Stomach (tissue), 9 donors: ENCODE data around the gene GHRL. TPM values are rescaled to one million over a fixed set of nuclear protein-coding genes. Genes with fewer than 3 reads are reported as not detected.

Source experiments
- DNase-seq, 2 donors: peaks; one replicate each; pipeline versions ENCODE4 v3.0.0 to v3.0.0-alpha.2; 2013 to 2019
- H3K27ac ChIP-seq, 5 donors: fragments of 200-600 bp in 4 of 5; sonication (generic) in 4 of 5; one replicate each; pipeline ENCODE4 v1.5.1; 2013 to 2019; ENCODE audit warnings: mild to moderate bottlenecking in 1 of 5, moderate library complexity in 1 of 5
- H3K27me3 ChIP-seq, 3 donors: fragments of 200-600 bp; sonication (generic); one replicate each; pipeline ENCODE4 v1.5.1; 2017 to 2019; ENCODE audit warnings: mixed run types in 1 of 3
- H3K36me3 ChIP-seq, 4 donors: fragments of 200-600 bp; sonication (generic); 1 replicate in 3 of 4; 2 replicates in 1 of 4; pipeline ENCODE4 v1.5.1; 2016 to 2019
- H3K4me1 ChIP-seq, 4 donors: fragments of 200-600 bp; sonication (generic); one replicate each; pipeline ENCODE4 v1.5.1; 2016 to 2019
- H3K4me3 ChIP-seq, 4 donors: fragments of 200-600 bp; sonication (generic) in 3 of 4; one replicate each; pipeline ENCODE4 v1.5.1; 2016 to 2019; ENCODE audit warnings: mild to moderate bottlenecking in 1 of 4
- H3K9me3 ChIP-seq, 4 donors: fragments of 200-600 bp; sonication (generic); one replicate each; pipeline ENCODE4 v1.5.1; 2016 to 2019
- EP300 ChIP-seq: sonication (generic); formaldehyde crosslinking; IDR thresholded peaks from one replicate; pipeline ENCODE4 v1.6.1; 2017; ENCODE audit warnings: antibody characterized with exemption
- POLR2A ChIP-seq, 4 donors: fragments of 450-650 bp; IDR thresholded peaks; one replicate each; pipeline ENCODE4 v1.6.1; 2016; ENCODE audit warnings: antibody characterized with exemption in 4 of 4, control low read depth in 2 of 4, mild to moderate bottlenecking in 1 of 4, moderate library complexity in 1 of 4
- POLR2AphosphoS5 ChIP-seq, 3 donors: sonication (generic); formaldehyde crosslinking; IDR thresholded peaks; one replicate each; pipeline ENCODE4 v1.6.1; 2016; ENCODE audit warnings: antibody characterized with exemption in 3 of 3
- WGBS, 5 donors: extraction: QIAGEN DNeasy Blood & Tissue Kit in 3 of 5; methylation state at CpG; one replicate each; pipeline versions ENCODE4 v1.1.5 to v1.1.7; 2013 to 2018; 5-methylcytosine and 5-hydroxymethylcytosine counted together
- intact Hi-C: fragments of 100-400 bp; cut with DNase I; formaldehyde crosslinking; loops from one replicate; pipeline ENCODE4 v1.15.1; 2023; ENCODE audit warnings: low total_unique reads
- polyA plus RNA-seq, 3 donors: library from polyadenylated mRNA; stranded (reverse); fragments of 200-250 nt; gene quantifications; one replicate each; pipeline ENCODE4 v1.2.3, GENCODE V29; 2013
- total RNA-seq, 5 donors: library from RNA; depleted of rRNA; stranded (reverse); fragments of >200 nt; gene quantifications; one replicate each; pipeline versions ENCODE4 v1.1.0 to v1.2.3, GENCODE V29; 2014 to 2016
- TF ChIP-seq, protein P1 (sequence below), 7 experiments: fragments of 450-650 bp in 4 of 7; fragments of 200-600 bp in 3 of 7; sonication (generic) in 3 of 7; IDR thresholded peaks; one replicate each; pipeline ENCODE4 v1.5.1; 2016 to 2019; ENCODE audit warnings: antibody characterized with exemption in 7 of 7, control low read depth in 2 of 7, mild to moderate bottlenecking in 1 of 7
- donor health status: healthy with polysubstance abuse.
- donor health status: Bipolar disorder and iron deficiency.
- donor health status: healthy.

The GHRL gene
- total and polyA plus RNA-seq, 8 donors: 1.7 to 804 (median 253) TPM

DNA sequence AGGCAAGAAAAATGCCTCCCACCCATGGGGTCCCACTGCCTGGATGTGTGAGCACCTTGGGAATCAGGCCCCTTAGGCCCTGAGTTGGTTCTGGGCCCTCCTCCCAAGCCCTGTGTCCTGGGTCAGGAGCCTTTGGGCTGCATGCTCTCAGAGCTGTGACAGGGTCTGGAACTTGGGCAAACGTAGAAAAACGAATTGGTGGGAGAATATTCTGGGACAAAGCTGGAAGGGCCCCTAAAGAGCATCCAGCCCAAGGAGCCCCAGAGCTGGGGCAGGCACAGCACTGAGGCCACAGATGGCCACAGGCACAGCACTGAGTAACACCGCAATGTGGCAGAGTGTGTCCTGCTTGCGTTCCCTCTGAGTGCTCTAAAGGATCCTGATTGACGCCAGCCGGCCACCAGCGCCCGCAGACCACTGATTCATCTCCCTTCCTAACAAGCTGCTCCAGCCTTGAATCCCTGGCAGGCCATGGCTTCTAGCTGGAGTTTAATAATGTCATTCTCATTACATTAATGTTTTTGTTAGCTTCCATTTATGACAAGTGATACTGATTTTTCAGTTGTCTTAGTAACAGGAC lies 46.7 kb upstream of the GHRL start:
- TF ChIP-seq POLR2AphosphoS5 (IDR thresholded peaks at IDR 0.05): no peak
- TF ChIP-seq, protein P1, sequence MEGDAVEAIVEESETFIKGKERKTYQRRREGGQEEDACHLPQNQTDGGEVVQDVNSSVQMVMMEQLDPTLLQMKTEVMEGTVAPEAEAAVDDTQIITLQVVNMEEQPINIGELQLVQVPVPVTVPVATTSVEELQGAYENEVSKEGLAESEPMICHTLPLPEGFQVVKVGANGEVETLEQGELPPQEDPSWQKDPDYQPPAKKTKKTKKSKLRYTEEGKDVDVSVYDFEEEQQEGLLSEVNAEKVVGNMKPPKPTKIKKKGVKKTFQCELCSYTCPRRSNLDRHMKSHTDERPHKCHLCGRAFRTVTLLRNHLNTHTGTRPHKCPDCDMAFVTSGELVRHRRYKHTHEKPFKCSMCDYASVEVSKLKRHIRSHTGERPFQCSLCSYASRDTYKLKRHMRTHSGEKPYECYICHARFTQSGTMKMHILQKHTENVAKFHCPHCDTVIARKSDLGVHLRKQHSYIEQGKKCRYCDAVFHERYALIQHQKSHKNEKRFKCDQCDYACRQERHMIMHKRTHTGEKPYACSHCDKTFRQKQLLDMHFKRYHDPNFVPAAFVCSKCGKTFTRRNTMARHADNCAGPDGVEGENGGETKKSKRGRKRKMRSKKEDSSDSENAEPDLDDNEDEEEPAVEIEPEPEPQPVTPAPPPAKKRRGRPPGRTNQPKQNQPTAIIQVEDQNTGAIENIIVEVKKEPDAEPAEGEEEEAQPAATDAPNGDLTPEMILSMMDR (IDR thresholded peaks at IDR 0.05): no peak
- TF ChIP-seq POLR2A (IDR thresholded peaks at IDR 0.05): no peak
- TF ChIP-seq EP300: no peak
- no peak for DNase-seq
- Histone ChIP-seq H3K36me3 (no peaks in the 10 kb centered on the region), H3K9me3 (no peaks in the 10 kb centered on the region), H3K27ac (no peak overlapping the region), H3K4me3 (no peak overlapping the region), H3K4me1 (no peaks in the 10 kb centered on the region), H3K27me3 (peaks cover 0 to 30% (median 0%) of the 10 kb centered on the region in 3 donors)
- intact Hi-C loops: no loop called here
- 75 to 86% (median 83%) methylated on average over 8 of the region's 8 CpGs for WGBS, 5 donors

DNA sequence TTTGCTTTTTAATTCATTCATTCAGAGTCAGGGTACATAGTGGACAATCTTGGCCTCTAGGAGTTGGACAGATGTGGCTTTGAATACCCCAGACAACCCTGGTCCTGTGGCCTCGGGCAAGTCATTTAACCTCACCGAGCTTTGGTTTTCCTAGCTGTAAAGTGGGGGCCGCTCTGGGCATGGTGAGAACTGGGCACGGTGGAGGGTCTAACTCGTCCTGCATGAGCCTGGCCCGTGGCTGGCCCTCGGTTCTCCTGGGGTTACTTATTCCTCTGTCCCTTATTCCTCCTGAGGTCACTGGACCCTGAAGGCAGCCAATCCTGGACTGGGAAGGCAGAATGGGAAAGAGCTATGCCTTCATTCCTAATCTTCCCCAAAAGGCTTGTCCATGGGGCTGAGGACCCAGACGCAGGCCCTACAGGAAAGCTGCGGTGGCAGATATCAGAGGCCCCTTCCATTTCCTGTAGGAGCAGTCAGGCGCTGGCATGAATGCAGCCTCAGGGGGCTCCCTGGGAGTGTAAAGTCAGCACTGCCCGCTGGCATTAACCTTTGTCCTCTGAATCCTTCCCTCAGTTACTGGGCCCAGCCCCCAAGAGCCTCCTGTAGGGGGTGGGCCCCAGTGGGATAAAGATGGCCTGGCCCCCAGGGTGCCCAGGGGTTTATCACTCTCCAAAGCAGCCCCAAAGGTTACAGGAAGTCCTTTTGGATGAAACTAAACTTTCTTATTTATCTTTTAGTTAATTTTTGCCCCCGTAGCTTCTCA lies 46.0 kb upstream of the GHRL start:
- Histone ChIP-seq H3K27me3 (peaks cover 0 to 28% (median 0%) of the 10 kb centered on the region in 3 donors), H3K36me3 (no peaks in the 10 kb centered on the region), H3K4me1 (no peaks in the 10 kb centered on the region), H3K9me3 (no peaks in the 10 kb centered on the region), H3K27ac (no peak overlapping the region), H3K4me3 (no peak overlapping the region)
- intact Hi-C loops: no loop called here
- WGBS, 5 donors: 62 to 72% (median 68%) methylated on average over 11 to 12 of the region's 12 CpGs
- DNase-seq: no peak
- no peak for TF ChIP-seq EP300
- no peak for TF ChIP-seq POLR2AphosphoS5 (IDR thresholded peaks at IDR 0.05)
- TF ChIP-seq, protein P1 (IDR thresholded peaks at IDR 0.05): no peak
- TF ChIP-seq POLR2A (IDR thresholded peaks at IDR 0.05): no peak

DNA sequence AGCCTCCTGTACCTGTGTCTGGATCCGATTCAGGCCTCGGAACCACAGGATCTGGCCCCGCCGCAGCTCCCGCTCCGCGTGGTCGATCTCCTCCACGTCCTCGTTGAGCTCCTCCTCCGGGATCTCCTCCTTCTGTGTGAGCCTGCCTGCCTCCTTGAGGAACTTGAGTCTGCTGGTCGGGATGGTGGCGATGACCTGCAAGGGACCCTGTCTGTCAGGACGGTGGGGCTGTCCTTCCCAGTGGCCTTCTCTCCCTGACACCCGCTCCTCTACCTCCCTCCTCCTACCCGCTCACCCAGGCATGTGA lies 45.4 kb upstream of the GHRL start:
- Histone ChIP-seq H3K27ac (no peak overlapping the region), H3K9me3 (no peaks in the 10 kb centered on the region), H3K27me3 (peaks cover 0 to 25% (median 0%) of the 10 kb centered on the region in 3 donors), H3K36me3 (no peaks in the 10 kb centered on the region), H3K4me1 (no peaks in the 10 kb centered on the region), H3K4me3 (no peak overlapping the region)
- TF ChIP-seq EP300: no peak
- no peak for TF ChIP-seq POLR2AphosphoS5 (IDR thresholded peaks at IDR 0.05)
- TF ChIP-seq POLR2A (IDR thresholded peaks at IDR 0.05): no peak
- TF ChIP-seq, protein P1 (IDR thresholded peaks at IDR 0.05): no peak
- intact Hi-C loops: no loop called here
- 76 to 87% (median 83%) methylated on average over 16 of the region's 16 CpGs for WGBS, 5 donors
- no peak for DNase-seq

DNA sequence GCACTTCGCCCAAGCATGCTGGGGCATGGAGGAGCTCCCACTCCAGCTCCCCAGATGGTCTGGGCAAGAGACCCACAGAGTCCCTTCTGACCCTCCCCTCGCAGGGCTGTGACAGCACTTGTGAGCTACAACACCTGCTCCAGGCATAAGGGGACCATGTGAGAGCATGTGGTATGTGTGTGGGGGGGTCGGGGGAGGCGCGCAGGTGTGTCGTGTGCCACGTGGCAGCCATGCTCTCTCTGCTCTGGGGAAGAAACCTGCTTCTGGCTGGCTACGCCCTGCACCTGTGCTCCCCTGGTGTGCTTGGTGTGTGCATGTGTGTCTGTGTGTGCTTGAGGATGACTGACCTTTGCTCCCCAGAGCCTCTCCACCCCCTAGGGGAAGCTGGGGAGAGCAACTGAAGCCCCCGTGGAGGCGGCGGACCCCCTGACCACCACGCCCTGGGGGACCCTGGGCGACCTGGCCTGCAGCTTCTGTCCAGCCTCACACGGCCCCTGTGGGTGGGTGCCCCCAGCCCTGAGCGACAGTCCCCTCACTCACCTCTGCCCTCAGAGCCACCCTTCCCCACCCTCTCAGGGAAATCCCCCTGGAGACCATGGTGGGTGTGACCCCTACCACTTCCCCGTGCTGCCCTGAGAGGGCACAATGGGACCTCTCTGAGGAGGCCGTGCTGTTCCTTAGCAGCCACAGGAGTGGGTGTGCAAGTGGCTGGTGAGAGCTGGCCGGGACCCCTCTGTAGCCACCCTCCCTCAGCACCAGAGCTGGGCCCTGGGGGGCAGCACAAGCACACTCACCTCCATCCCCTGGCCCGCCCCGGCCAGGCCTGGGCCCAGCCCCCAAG lies 44.8 kb upstream of the GHRL start:
- DNase-seq: no peak
- TF ChIP-seq POLR2A (IDR thresholded peaks at IDR 0.05): no peak
- TF ChIP-seq, protein P1 (IDR thresholded peaks at IDR 0.05): no peak
- TF ChIP-seq EP300: no peak
- TF ChIP-seq POLR2AphosphoS5 (IDR thresholded peaks at IDR 0.05): no peak
- H3K4me1 ChIP-seq: no peaks in the 10 kb centered on the region
- intact Hi-C loops: no loop called here
- 64 to 75% (median 72%) methylated on average over 4 to 20 of the region's 20 CpGs for WGBS, 5 donors
- no peaks in the 10 kb centered on the region for H3K36me3 ChIP-seq
- no peaks in the 10 kb centered on the region for H3K9me3 ChIP-seq
- H3K27ac ChIP-seq: no peak overlapping the region
- peaks cover 0 to 25% (median 0%) of the 10 kb centered on the region in 3 donors for H3K27me3 ChIP-seq
- H3K4me3 ChIP-seq: no peak overlapping the region
